A549 (cell line): ENCODE data around the gene CCDC142. TPM values are rescaled to one million over a fixed set of nuclear protein-coding genes. Genes with fewer than 3 reads are reported as not detected.

Source experiments
- ATAC-seq, 2 experiments: fragments of 200-7000 bp in 1 of 2; fragments of >200 bp in 1 of 2; cut with Nextera tagmentation in 1 of 2; cut with Tn5 transposase in 1 of 2; 3 replicates each; pipeline versions ENCODE4 v1.8.0 to v1.9.1; 2018 to 2020; ENCODE audit warnings: mild to moderate bottlenecking in 1 of 2, moderate library complexity in 1 of 2
- CTCF ChIA-PET: fragments of 300-600 bp; sonication (Branson Sonifier 250); formaldehyde crosslinking; extraction: SDS; loops from one replicate; lab custom pipeline; 2021; ENCODE audit warnings: antibody characterized with exemption, inconsistent platforms; lab: Yijun Ruan, JAX
- POLR2A ChIA-PET: fragments of 350-600 bp; formaldehyde crosslinking; extraction: SDS; loops from one replicate; lab custom pipeline; 2021; ENCODE audit warnings: antibody characterized with exemption, inconsistent platforms; lab: Yijun Ruan, JAX
- DNase-seq, 2 experiments: peaks; one replicate each; pipeline versions ENCODE4 v3.0.0 to v3.0.0-alpha.2; 2011 to 2016; ENCODE audit warnings: low read depth in 1 of 2, low spot score in 1 of 2
- FAIRE-seq: peaks from 2 replicates; lab custom pipeline; 2011; peaks lifted over from hg19 to GRCh38; lab: Jason Lieb, UNC
- H3K27ac ChIP-seq, 2 experiments: fragments of >200 bp; sonication (Bioruptor Twin); formaldehyde crosslinking; 3 replicates each; pipeline ENCODE4 v1.5.1; 2016 to 2017
- H3K4me1 ChIP-seq: fragments of >200 bp; sonication (Bioruptor Twin); formaldehyde crosslinking; 3 replicates; pipeline ENCODE4 v1.6.1; 2016
- H3K4me2 ChIP-seq: fragments of >200 bp; sonication (Bioruptor Twin); formaldehyde crosslinking; 3 replicates; pipeline ENCODE4 v1.6.1; 2016
- H3K4me3 ChIP-seq: fragments of >200 bp; sonication (Bioruptor Twin); formaldehyde crosslinking; 3 replicates; pipeline ENCODE4 v1.5.1; 2016
- H3K9me3 ChIP-seq: fragments of >200 bp; sonication (Bioruptor Twin); formaldehyde crosslinking; 3 replicates; pipeline ENCODE4 v1.6.1; 2016
- CBX8 ChIP-seq: fragments of 200-600 bp; sonication (generic); IDR thresholded peaks from 2 replicates; pipeline ENCODE4 v1.6.1; 2016
- CHD2 ChIP-seq: fragments of 150-350 bp; IDR thresholded peaks from 2 replicates; pipeline ENCODE4 v1.6.1; 2014; ENCODE audit warnings: low read length; ENCODE audit not compliant: partially characterized antibody
- CHD4 ChIP-seq: fragments of 200-600 bp; sonication (generic); IDR thresholded peaks from 2 replicates; pipeline ENCODE4 v1.6.1; 2016; ENCODE audit warnings: antibody characterized with exemption, mild to moderate bottlenecking, borderline replicate concordance
- EHMT2 ChIP-seq: fragments of 200-600 bp; sonication (generic); IDR thresholded peaks from 2 replicates; pipeline ENCODE4 v1.6.1; 2016; ENCODE audit warnings: antibody characterized with exemption, low read depth, mild to moderate bottlenecking, moderate library complexity
- ELK1 ChIP-seq: fragments of 150-350 bp; IDR thresholded peaks from 2 replicates; pipeline ENCODE4 v1.6.1; 2014; ENCODE audit warnings: low read depth, mild to moderate bottlenecking, low read length
- EP300 ChIP-seq, 2 experiments: fragments of >200 bp; sonication (Bioruptor Twin); formaldehyde crosslinking; IDR thresholded peaks; 2 replicates in 1 of 2; 3 replicates in 1 of 2; pipeline ENCODE4 v1.6.1; 2016 to 2017
- FOXS1 ChIP-seq: fragments of 250-450 bp; sonication (Bioruptor Pico); IDR thresholded peaks from 2 replicates; pipeline ENCODE4 v1.5.0; 2020; ENCODE audit warnings: mild to moderate bottlenecking, moderate library complexity
- HDAC2 ChIP-seq: fragments of 200-600 bp; sonication (generic); IDR thresholded peaks from 2 replicates; pipeline ENCODE4 v1.6.1; 2016
- HES2 ChIP-seq: fragments of >200 bp; sonication (Bioruptor Twin); formaldehyde crosslinking; IDR thresholded peaks from 2 replicates; pipeline ENCODE4 v1.6.1; 2016
- HEYL ChIP-seq: fragments of 250-450 bp; sonication (Bioruptor Pico); IDR thresholded peaks from 2 replicates; pipeline ENCODE4 v1.8.0; 2021; ENCODE audit warnings: mild to moderate bottlenecking, moderate library complexity
- HOXA7 ChIP-seq: fragments of 250-450 bp; sonication (Bioruptor Pico); IDR thresholded peaks from 2 replicates; pipeline ENCODE4 v1.5.0; 2020; ENCODE audit warnings: mild to moderate bottlenecking, moderate library complexity
- JUN ChIP-seq, 2 experiments: fragments of >200 bp; sonication (Bioruptor Twin); formaldehyde crosslinking; IDR thresholded peaks; 2 replicates in 1 of 2; 3 replicates in 1 of 2; pipeline ENCODE4 v1.6.1; 2016 to 2017
- NPAS2 ChIP-seq: fragments of 250-450 bp; sonication (Bioruptor Pico); IDR thresholded peaks from 2 replicates; pipeline ENCODE4 v1.8.0; 2022; ENCODE audit warnings: mild to moderate bottlenecking, moderate library complexity, borderline replicate concordance
- PHF8 ChIP-seq: fragments of 200-600 bp; sonication (generic); IDR thresholded peaks from 2 replicates; pipeline ENCODE4 v1.6.1; 2016; ENCODE audit warnings: low read depth, mild to moderate bottlenecking, antibody characterized with exemption, moderate library complexity, borderline replicate concordance
- POLR2A ChIP-seq: IDR thresholded peaks from 2 replicates; pipeline ENCODE4 v1.6.1; 2012; ENCODE audit warnings: mild to moderate bottlenecking, low read length
- RARB ChIP-seq: fragments of 250-450 bp; sonication (Bioruptor Pico); IDR thresholded peaks from 2 replicates; pipeline ENCODE4 v1.8.0; 2021; ENCODE audit warnings: mild to moderate bottlenecking, moderate library complexity
- RCOR1 ChIP-seq: fragments of 150-350 bp; IDR thresholded peaks from 2 replicates; pipeline ENCODE4 v1.6.1; 2014; ENCODE audit warnings: antibody characterized with exemption, low read length, low read depth
- SMC3 ChIP-seq: fragments of >200 bp; sonication (Bioruptor Twin); formaldehyde crosslinking; IDR thresholded peaks from 3 replicates; pipeline ENCODE4 v1.6.1; 2018; ENCODE audit warnings: inconsistent platforms
- TP53 ChIP-seq: fragments of 250-450 bp; sonication (Bioruptor Pico); IDR thresholded peaks from 2 replicates; pipeline ENCODE4 v1.5.0; 2021; ENCODE audit warnings: mild to moderate bottlenecking, moderate library complexity
- ZSCAN20 ChIP-seq: fragments of 250-450 bp; sonication (Bioruptor Pico); IDR thresholded peaks from 2 replicates; pipeline ENCODE4 v1.8.0; 2022; ENCODE audit warnings: mild to moderate bottlenecking, moderate library complexity
- WGBS: methylation state at CpG from one replicate; pipeline ENCODE4 v1.1.6; 2017; ENCODE audit errors: missing lambda C conversion rate; 5-methylcytosine and 5-hydroxymethylcytosine counted together
- polyA plus RNA-seq, 4 experiments: library from polyadenylated mRNA; depleted of rRNA in 3 of 4; stranded (reverse); fragments of >200 nt; fragmentation: RNase III in 1 of 4; extraction: RNeasy Plus Mini Kit Qiagen cat#74134 plus additional on column Dnase treatment in 1 of 4; gene quantifications; 2 replicates in 3 of 4; 3 replicates in 1 of 4; pipeline ENCODE4 v1.2.3, GENCODE V29; 2011 to 2017
- TF ChIP-seq, protein P1 (sequence below): fragments of 250-450 bp; sonication (Bioruptor Pico); IDR thresholded peaks from 2 replicates; pipeline ENCODE4 v1.5.0; 2021; ENCODE audit warnings: mild to moderate bottlenecking, moderate library complexity, borderline replicate concordance

Gene CCDC142
- polyA plus RNA-seq, 2 of the 4 experiments (the other 2 are of a cell fraction), result 6.8 to 12.8 TPM

DNA sequence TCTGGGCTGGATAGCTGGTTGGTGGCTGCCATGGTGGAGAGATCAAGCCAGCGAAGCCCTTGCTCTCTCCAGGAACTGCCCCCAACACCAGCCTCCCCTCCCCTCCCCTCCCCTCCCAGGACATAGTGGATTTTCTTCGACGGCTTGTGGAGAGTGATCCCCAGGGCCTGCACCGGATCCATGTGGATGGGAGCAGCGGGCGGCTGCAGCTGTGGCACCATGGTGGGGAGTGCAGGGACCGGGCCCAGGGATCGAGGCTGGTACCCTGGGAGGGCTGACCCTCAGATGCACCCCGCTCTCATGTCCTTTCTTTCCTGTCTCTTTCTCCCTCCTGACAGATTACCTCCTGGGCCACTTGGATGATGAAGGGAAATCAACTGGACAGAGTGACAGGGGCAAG is 7.1 kb upstream of the CCDC142 start:
- DNase-seq (no peak), ATAC-seq (no peak), FAIRE-seq (no peak)
- no peaks in the 10 kb centered on the region for H3K9me3 ChIP-seq
- no peak overlapping the region for H3K27ac ChIP-seq
- ChIA-PET POLR2A (interaction anchor here (0.9 to 1.7 kb wide), 3 partner anchors 11 to 40 kb away, joined by 4 to 5 read pairs (median 4); partner anchors contain the start of genes AUP1 and HTRA2), CTCF (interaction anchor here (0.7 to 13.8 kb wide), 7 partner anchors 8 to 157 kb away, joined by 3 to 184 read pairs (median 4); partner anchors contain the start of gene LBX2)
- no peak overlapping the region for H3K4me3 ChIP-seq
- no peak overlapping the region for H3K4me2 ChIP-seq
- WGBS, result 96% methylated on average over 9 of the region's 9 CpGs
- H3K4me1 ChIP-seq, result no peaks in the 10 kb centered on the region
- TF ChIP-seq POLR2A (no peak), RCOR1 (no peak), HEYL (CRISPR knock-in tag) (no peak), EP300 (IDR thresholded peaks at IDR 0.05) (no peak), SMC3 (no peak), HES2 (no peak), NPAS2 (CRISPR knock-in tag) (no peak), ZSCAN20 (CRISPR knock-in tag) (no peak), CBX8 (no peak), TP53 (CRISPR knock-in tag) (no peak), RARB (CRISPR knock-in tag) (no peak), PHF8 (no peak), JUN (IDR thresholded peaks at IDR 0.05) (no peak), FOXS1 (CRISPR knock-in tag) (no peak), CHD2 (no peak), CHD4 (no peak)
- TF ChIP-seq, protein P1, sequence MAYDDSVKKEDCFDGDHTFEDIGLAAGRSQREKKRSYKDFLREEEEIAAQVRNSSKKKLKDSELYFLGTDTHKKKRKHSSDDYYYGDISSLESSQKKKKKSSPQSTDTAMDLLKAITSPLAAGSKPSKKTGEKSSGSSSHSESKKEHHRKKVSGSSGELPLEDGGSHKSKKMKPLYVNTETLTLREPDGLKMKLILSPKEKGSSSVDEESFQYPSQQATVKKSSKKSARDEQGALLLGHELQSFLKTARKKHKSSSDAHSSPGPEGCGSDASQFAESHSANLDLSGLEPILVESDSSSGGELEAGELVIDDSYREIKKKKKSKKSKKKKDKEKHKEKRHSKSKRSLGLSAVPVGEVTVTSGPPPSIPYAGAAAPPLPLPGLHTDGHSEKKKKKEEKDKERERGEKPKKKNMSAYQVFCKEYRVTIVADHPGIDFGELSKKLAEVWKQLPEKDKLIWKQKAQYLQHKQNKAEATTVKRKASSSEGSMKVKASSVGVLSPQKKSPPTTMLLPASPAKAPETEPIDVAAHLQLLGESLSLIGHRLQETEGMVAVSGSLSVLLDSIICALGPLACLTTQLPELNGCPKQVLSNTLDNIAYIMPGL, result no peak
- TF ChIP-seq, all 56 proteins: peak for 0

- CTCF ChIA-PET, result interaction anchor here (0.6 to 13.8 kb wide), 9 partner anchors 9 to 156 kb away, joined by 3 to 184 read pairs (median 4); partner anchors contain the start of genes INO80B, LBX2 and PCGF1
Observed at GRCh38 chr2:74488643-74489481, 6.1 kb upstream of the CCDC142 start.

More at GRCh38 chr2:74488643-74489481, 6.1 kb upstream of the CCDC142 start:
- Histone ChIP-seq H3K9me3 (no peaks in the 10 kb centered on the region), H3K4me3 (no peak overlapping the region), H3K27ac (no peak overlapping the region), H3K4me1 (peaks cover 4% of the 10 kb centered on the region; the same call in 2 of the 3 replicates), H3K4me2 (no peak overlapping the region)
- ATAC-seq (peak; percentile 56 to 59; a peak in 5 of 6 replicates), FAIRE-seq (no peak), DNase-seq (no peak)
- POLR2A ChIA-PET, result interaction anchor here (0.9 to 1.7 kb wide), 3 partner anchors 12 to 41 kb away, joined by 4 to 5 read pairs (median 4); partner anchors contain the start of genes AUP1 and HTRA2
- 93% methylated on average over 9 of the region's 9 CpGs for WGBS
- TF ChIP-seq RARB (CRISPR knock-in tag) (no peak), HOXA7 (CRISPR knock-in tag) (no peak), EHMT2 (no peak), HDAC2 (no peak), ELK1 (no peak)
